H9 (cell line): Measurements from ENCODE around the gene FAM13A. TPM values are rescaled to one million over a fixed set of nuclear protein-coding genes. Genes with fewer than 3 reads are reported as not detected.
"Not testable (repeated sequence)": the region's sequence is repeated elsewhere in the genome, so short reads cannot be mapped to it uniquely, and the experiment has no call there.

Experiments used
- DNase-seq: peaks from one replicate; pipeline ENCODE4 v3.0.0-alpha.2; 2017
- H2AFZ ChIP-seq: one replicate; pipeline ENCODE4 v1.6.1; 2013; ENCODE audit warnings: mild to moderate bottlenecking, low read length, control low read depth, moderate library complexity
- H2AK5ac ChIP-seq: 2 replicates; pipeline ENCODE4 v1.6.1; 2013; ENCODE audit warnings: low read length, control low read depth, mixed read lengths; ENCODE audit not compliant: insufficient read length
- H2BK120ac ChIP-seq: one replicate; pipeline ENCODE4 v1.6.1; 2013; ENCODE audit warnings: low read depth, mild to moderate bottlenecking, low read length, control low read depth, inconsistent platforms; ENCODE audit not compliant: poor library complexity, severe bottlenecking
- H2BK12ac ChIP-seq: 2 replicates; pipeline ENCODE4 v1.6.1; 2013; ENCODE audit warnings: low read length, control low read depth, mixed read lengths, low read depth; ENCODE audit not compliant: insufficient read length
- H2BK15ac ChIP-seq: 2 replicates; pipeline ENCODE4 v1.6.1; 2013; ENCODE audit warnings: low read depth, low read length, control low read depth
- H2BK20ac ChIP-seq: one replicate; pipeline ENCODE4 v1.6.1; 2013; ENCODE audit warnings: low read depth, mild to moderate bottlenecking, low read length, control low read depth, inconsistent platforms; ENCODE audit not compliant: poor library complexity, severe bottlenecking
- H2BK5ac ChIP-seq: 2 replicates; pipeline ENCODE4 v1.6.1; 2013; ENCODE audit warnings: low read length, control low read depth, mixed read lengths; ENCODE audit not compliant: insufficient read length
- H3K14ac ChIP-seq: 2 replicates; pipeline ENCODE4 v1.6.1; 2013; ENCODE audit warnings: low read length, control low read depth; ENCODE audit not compliant: insufficient read depth
- H3K18ac ChIP-seq: 2 replicates; pipeline ENCODE4 v1.6.1; 2013; ENCODE audit warnings: low read depth, mild to moderate bottlenecking, mixed read lengths, low read length, control low read depth; ENCODE audit not compliant: insufficient read length
- H3K23ac ChIP-seq: 2 replicates; pipeline ENCODE4 v1.6.1; 2013; ENCODE audit warnings: low read length, control low read depth, mixed read lengths, low read depth; ENCODE audit not compliant: insufficient read length
- H3K23me2 ChIP-seq: 2 replicates; pipeline ENCODE4 v1.6.1; 2013; ENCODE audit warnings: low read depth, mild to moderate bottlenecking, mixed read lengths, low read length, control low read depth; ENCODE audit not compliant: insufficient read length, poor library complexity, severe bottlenecking
- H3K27ac ChIP-seq: 2 replicates; pipeline ENCODE4 v1.5.1; 2013; ENCODE audit warnings: low read length, control low read depth, mixed read lengths, low read depth; ENCODE audit not compliant: insufficient read length
- H3K27me3 ChIP-seq: 2 replicates; pipeline ENCODE4 v1.6.1; 2013; ENCODE audit warnings: low read length, control low read depth, inconsistent platforms; ENCODE audit not compliant: insufficient read depth
- H3K4ac ChIP-seq: 2 replicates; pipeline ENCODE4 v1.6.1; 2013; ENCODE audit warnings: low read depth, mild to moderate bottlenecking, control low read depth, inconsistent platforms, low read length, moderate library complexity
- H3K4me1 ChIP-seq: 2 replicates; pipeline ENCODE4 v1.6.1; 2013; ENCODE audit warnings: low read length, control low read depth, inconsistent platforms; ENCODE audit not compliant: insufficient read depth
- H3K4me2 ChIP-seq: 2 replicates; pipeline ENCODE4 v1.6.1; 2013; ENCODE audit warnings: low read length, control low read depth, mixed read lengths; ENCODE audit not compliant: insufficient read length, insufficient read depth
- H3K56ac ChIP-seq: 2 replicates; pipeline ENCODE4 v1.6.1; 2013; ENCODE audit warnings: low read depth, mild to moderate bottlenecking, mixed read lengths, low read length, control low read depth; ENCODE audit not compliant: insufficient read length
- H3K79me1 ChIP-seq: 2 replicates; pipeline ENCODE4 v1.6.1; 2013; ENCODE audit warnings: low read depth, mild to moderate bottlenecking, moderate library complexity, low read length, control low read depth, inconsistent platforms; ENCODE audit not compliant: insufficient read depth, poor library complexity, severe bottlenecking
- H3K79me2 ChIP-seq: 2 replicates; pipeline ENCODE4 v1.6.1; 2013; ENCODE audit warnings: low read length, control low read depth, inconsistent platforms; ENCODE audit not compliant: insufficient read depth
- H3K9ac ChIP-seq: 2 replicates; pipeline ENCODE4 v1.6.1; 2013; ENCODE audit warnings: low read length, control low read depth, mixed read lengths; ENCODE audit not compliant: insufficient read length; ENCODE audit errors: extremely low read depth
- H3K9me3 ChIP-seq: one replicate; pipeline ENCODE4 v1.6.1; 2013; ENCODE audit warnings: low read depth, low read length, inconsistent platforms; ENCODE audit not compliant: control insufficient read depth
- H3T11ph ChIP-seq: one replicate; pipeline ENCODE4 v1.6.1; 2013; ENCODE audit warnings: mild to moderate bottlenecking, low read length, control low read depth, inconsistent platforms
- H4K20me1 ChIP-seq: one replicate; pipeline ENCODE4 v1.6.1; 2013; ENCODE audit not compliant: control insufficient read depth, insufficient read length, insufficient read depth
- H4K5ac ChIP-seq: 2 replicates; pipeline ENCODE4 v1.6.1; 2013; ENCODE audit warnings: low read depth, mild to moderate bottlenecking, mixed read lengths, low read length, control low read depth; ENCODE audit not compliant: insufficient read length
- H4K8ac ChIP-seq: replicated peaks from 2 replicates; pipeline ENCODE4 v1.6.1; 2013; ENCODE audit warnings: low read length, control low read depth, mixed read lengths, low read depth; ENCODE audit not compliant: insufficient read length
- H4K91ac ChIP-seq: 2 replicates; pipeline ENCODE4 v1.6.1; 2013; ENCODE audit warnings: low read depth, mild to moderate bottlenecking, moderate library complexity, mixed read lengths, low read length, control low read depth; ENCODE audit not compliant: insufficient read length
- H3K27ac Mint-ChIP-seq, 3 experiments: 2 replicates in 2 of 3; 3 replicates in 1 of 3; pipeline ENCODE4 v1.8.0; 2020 to 2021; ENCODE audit warnings: mixed read lengths in 3 of 3, mild to moderate bottlenecking in 1 of 3, moderate library complexity in 1 of 3
- H3K27me3 Mint-ChIP-seq: 2 replicates; pipeline ENCODE4 v1.8.0; 2021; ENCODE audit warnings: low read depth, mild to moderate bottlenecking, moderate library complexity, mixed read lengths
- H3K36me3 Mint-ChIP-seq, 3 experiments: 2 replicates in 2 of 3; 3 replicates in 1 of 3; pipeline ENCODE4 v1.8.0; 2020 to 2021; ENCODE audit warnings: low read depth in 3 of 3, mixed read lengths in 3 of 3; ENCODE audit not compliant: insufficient read depth in 1 of 3
- H3K4me1 Mint-ChIP-seq, 2 experiments: 2 replicates each; pipeline ENCODE4 v1.8.0; 2020; ENCODE audit warnings: mixed read lengths in 2 of 2
- H3K4me3 Mint-ChIP-seq, 2 experiments: 2 replicates in 1 of 2; 3 replicates in 1 of 2; pipeline ENCODE4 v1.8.0; 2020 to 2021; ENCODE audit warnings: mild to moderate bottlenecking in 2 of 2, mixed read lengths in 2 of 2, moderate library complexity in 1 of 2
- H3K9me3 Mint-ChIP-seq, 2 experiments: 2 replicates in 1 of 2; 3 replicates in 1 of 2; pipeline ENCODE4 v1.8.0; 2020; ENCODE audit warnings: mild to moderate bottlenecking in 2 of 2, mixed read lengths in 2 of 2, moderate library complexity in 1 of 2
- CTCF ChIP-seq: fragments of 200-600 bp; sonication (generic); conservative IDR thresholded peaks from 3 replicates; pipeline ENCODE4 v1.8.0; 2021; ENCODE audit warnings: antibody characterized with exemption, mild to moderate bottlenecking
- WGBS: extraction: QIAGEN DNeasy Blood & Tissue Kit; methylation state at CpG from one replicate; pipeline ENCODE4 v1.1.7; 2013; ENCODE audit warnings: missing lambda C conversion rate, low lambda C conversion rate, mixed read lengths; ENCODE audit not compliant: insufficient read length; ENCODE audit errors: extremely low coverage; 5-methylcytosine and 5-hydroxymethylcytosine counted together
- total RNA-seq: library from RNA; stranded (reverse); gene quantifications from 2 replicates; pipeline ENCODE4 v1.2.1, GENCODE V29; 2021

Gene FAM13A
- total RNA-seq, 1 experiment from 2014 or later, result 12.7 TPM

DNA sequence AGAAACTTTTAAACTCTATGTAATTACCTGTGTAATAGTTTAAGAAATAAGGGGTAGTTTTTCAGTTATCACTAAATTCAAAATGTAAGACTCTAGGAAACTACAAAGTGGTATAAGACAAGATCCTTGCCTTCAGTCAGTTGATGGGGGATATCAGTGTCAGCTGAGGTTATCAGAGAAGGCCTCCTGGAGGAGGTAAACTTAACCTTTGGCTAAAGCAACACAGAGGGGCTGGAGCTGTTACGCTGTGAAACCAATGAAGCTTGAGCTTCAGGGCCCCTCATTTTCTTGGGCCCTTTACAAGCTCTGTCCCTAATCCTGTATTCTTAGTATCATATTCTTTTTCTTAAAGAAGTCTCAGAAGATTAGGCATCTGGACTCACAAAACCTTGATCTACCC is 35.9 kb downstream of the FAM13A start:
- Histone ChIP-seq H3K4me2 (no peak overlapping the region), H3T11ph (no peak overlapping the region), H3K56ac (no peak overlapping the region), H2BK20ac (no peak overlapping the region), H2AFZ (no peak overlapping the region), H3K23ac (no peak overlapping the region), H4K8ac (no peak overlapping the region), H4K5ac (no peak overlapping the region), H4K91ac (no peak overlapping the region), H4K20me1 (no peaks in the 10 kb centered on the region), H3K9ac (no peak overlapping the region), H3K4me1 (no peaks in the 10 kb centered on the region), H3K23me2 (no peaks in the 10 kb centered on the region), H3K14ac (no peak overlapping the region), H3K79me1 (no peaks in the 10 kb centered on the region), H2BK12ac (no peak overlapping the region), H2AK5ac (no peak overlapping the region), H3K18ac (no peak overlapping the region), H3K27me3 (no peaks in the 10 kb centered on the region), H2BK5ac (no peak overlapping the region), H3K4ac (no peak overlapping the region), H3K27ac (no peak overlapping the region), H3K79me2 (no peaks in the 10 kb centered on the region), H2BK15ac (no peak overlapping the region), H2BK120ac (no peak overlapping the region), H3K9me3 (no peaks in the 10 kb centered on the region)
- WGBS, result no CpG with 5 or more reads among the region's 1 CpG
- DNase-seq, result no peak
- no peak overlapping the region for H3K27ac Mint-ChIP-seq
- peaks cover 28 to 37% (median 36%) of the 10 kb centered on the region in 3 experiments for H3K36me3 Mint-ChIP-seq
- peaks cover 0 to 5% of the 10 kb centered on the region in 2 experiments; a peak in 3 of 5 replicates for H3K9me3 Mint-ChIP-seq
- peaks cover 6 to 7% of the 10 kb centered on the region in 2 experiments for H3K4me1 Mint-ChIP-seq
- no peak overlapping the region for H3K4me3 Mint-ChIP-seq
- H3K27me3 Mint-ChIP-seq, result no peaks in the 10 kb centered on the region
- TF ChIP-seq CTCF, result no peak

DNA sequence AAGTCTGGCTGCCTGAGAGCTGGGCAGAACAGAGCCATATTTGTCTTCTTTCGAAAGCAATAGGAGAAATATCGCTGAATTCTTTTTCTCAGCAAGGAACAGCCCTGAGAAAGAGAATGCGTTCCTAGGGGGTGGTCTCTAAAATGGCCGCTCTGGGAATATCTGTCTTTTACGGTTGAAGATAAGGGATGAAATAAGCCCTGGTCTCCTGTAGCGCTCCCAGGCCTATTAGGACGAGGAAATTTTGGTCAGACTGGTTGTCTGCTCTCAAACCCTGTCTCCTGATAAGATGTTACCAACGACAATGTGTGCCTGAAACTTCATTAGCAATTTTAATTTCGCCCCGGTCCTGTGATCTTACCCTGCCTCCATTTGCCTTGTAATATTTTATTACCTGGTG is 42.1 kb downstream of the FAM13A start:
- not testable (repeated sequence) for H2AK5ac ChIP-seq, H2BK120ac ChIP-seq, H2BK15ac ChIP-seq, H4K20me1 ChIP-seq, H4K8ac ChIP-seq, DNase-seq, H3K14ac ChIP-seq, H3K79me2 ChIP-seq, H3K4ac ChIP-seq, H2BK12ac ChIP-seq, H3K4me2 ChIP-seq, H3K79me1 ChIP-seq, H2AFZ ChIP-seq, H3K27me3 Mint-ChIP-seq, H2BK5ac ChIP-seq, H3T11ph ChIP-seq, H4K91ac ChIP-seq, H3K27me3 ChIP-seq, H3K56ac ChIP-seq, H2BK20ac ChIP-seq, H3K4me1 ChIP-seq, H3K23me2 ChIP-seq, H3K9me3 ChIP-seq, H3K9ac ChIP-seq, H3K27ac Mint-ChIP-seq, H3K27ac ChIP-seq, H4K5ac ChIP-seq, H3K18ac ChIP-seq, H3K23ac ChIP-seq, H3K4me3 Mint-ChIP-seq
- Mint-ChIP-seq H3K9me3 (peaks cover 9 to 15% of the 10 kb centered on the region in 2 experiments), H3K4me1 (peaks cover 13 to 14% of the 10 kb centered on the region in 2 experiments), H3K36me3 (peaks cover 43 to 58% (median 54%) of the 10 kb centered on the region in 3 experiments)
- no CpG with 5 or more reads among the region's 10 CpGs for WGBS
